Dermis microvascular lymphatic vessel endothelial cell (primary cell): ENCODE results near the gene C1QTNF9B. TPM values are rescaled to one million over a fixed set of nuclear protein-coding genes. Genes with fewer than 3 reads are reported as not detected.

Experiments used
- DNase-seq, 2 donors: peaks; one replicate each; pipeline versions ENCODE4 v3.0.0 to v3.0.0-alpha.2; 2010; ENCODE audit warnings: low read depth in 2 of 2
- total RNA-seq: library from RNA; depleted of rRNA; stranded (reverse); fragments of >200 nt; gene quantifications from 2 replicates; pipeline ENCODE4 v1.2.1, GENCODE V29; 2014

C1QTNF9B gene
- total RNA-seq, 1 donor from 2014 or later: not detected

GRCh38 chr13:23859455-23859854 is 37.8 kb downstream of the C1QTNF9B start:
- no peak for DNase-seq

- peak; percentile 53 to 85 for DNase-seq
These were observed 38.8 kb downstream of the C1QTNF9B start for GRCh38 chr13:23858546-23858945.

GRCh38 chr13:23856008-23856750 is 41.1 kb downstream of the C1QTNF9B start:
- DNase-seq: no peak

GRCh38 chr13:23855360-23855759 is 41.9 kb downstream of the C1QTNF9B start:
- DNase-seq: no peak

- DNase-seq: no peak
These were observed 45.0 kb downstream of the C1QTNF9B start for GRCh38 chr13:23852351-23852750.

- DNase-seq: peak; percentile 69 to 87
These were observed 46.2 kb downstream of the C1QTNF9B start for GRCh38 chr13:23851106-23851505.

- no peak for DNase-seq
These were observed 47.2 kb downstream of the C1QTNF9B start for GRCh38 chr13:23850134-23850533.

- no peak for DNase-seq
These were observed 47.6 kb downstream of the C1QTNF9B start for GRCh38 chr13:23849670-23850069.

- no peak for DNase-seq
These were observed 48.6 kb downstream of the C1QTNF9B start for GRCh38 chr13:23848646-23849141.

- DNase-seq: no peak
These were observed 49.3 kb downstream of the C1QTNF9B start for GRCh38 chr13:23848019-23848418.

- DNase-seq: no peak
These were observed 49.8 kb downstream of the C1QTNF9B start for GRCh38 chr13:23847497-23847896.

- no peak for DNase-seq
These were observed 52.1 kb downstream of the C1QTNF9B start for GRCh38 chr13:23845105-23845725.

- no peak for DNase-seq
These were observed 53.2 kb downstream of the C1QTNF9B start for GRCh38 chr13:23844132-23844531.

- no peak for DNase-seq
These were observed 53.9 kb downstream of the C1QTNF9B start for GRCh38 chr13:23843436-23843835.

GRCh38 chr13:23842406-23842805 is 54.9 kb downstream of the C1QTNF9B start:
- DNase-seq: no peak

Other genes with a start within 250 kb of the C1QTNF9B start
- 9.4 and 13.7 TPM in 2 replicates for gene MIPEP, start 8.1 kb downstream of the C1QTNF9B start, total RNA-seq